ENCODE results near the gene TBC1D2B.
A peak's percentile ranks its signal among the peaks of the same experiment; 100 is the strongest.

Gene TBC1D2B

GRCh38 chr15:78054966-78055365 is 22.5 kb downstream of the TBC1D2B start:
- DNase-seq (ENCODE audit: low read depth): no peak

- DNase-seq (ENCODE audit: low read depth): no peak
Observed at GRCh38 chr15:78054518-78054917, 23.0 kb downstream of the TBC1D2B start.

GRCh38 chr15:78052545-78052944 is 25.0 kb downstream of the TBC1D2B start:
- DNase-seq (ENCODE audit: low read depth): no peak

- no peak for DNase-seq (ENCODE audit: low read depth)
Observed at GRCh38 chr15:78052001-78052401, 25.5 kb downstream of the TBC1D2B start.

- DNase-seq (ENCODE audit: low read depth): no peak
Observed at GRCh38 chr15:78051596-78051995, 25.9 kb downstream of the TBC1D2B start.

GRCh38 chr15:78050826-78051225 is 26.7 kb downstream of the TBC1D2B start:
- no peak for DNase-seq (ENCODE audit: low read depth)

- no peak for DNase-seq (ENCODE audit: low read depth)
Observed at GRCh38 chr15:78050441-78050809, 27.1 kb downstream of the TBC1D2B start.

GRCh38 chr15:78049691-78050440 is 27.6 kb downstream of the TBC1D2B start:
- DNase-seq (ENCODE audit: low read depth): peak; percentile 77

GRCh38 chr15:78048628-78048920 is 28.9 kb downstream of the TBC1D2B start:
- no peak for DNase-seq (ENCODE audit: low read depth)

GRCh38 chr15:78047761-78048627 is 29.5 kb downstream of the TBC1D2B start:
- DNase-seq (ENCODE audit: low read depth): peak; percentile 51

GRCh38 chr15:78046796-78047341 is 30.6 kb downstream of the TBC1D2B start:
- no peak for DNase-seq (ENCODE audit: low read depth)

- DNase-seq (ENCODE audit: low read depth): no peak
Observed at GRCh38 chr15:78045189-78045588, 32.3 kb downstream of the TBC1D2B start.

- DNase-seq (ENCODE audit: low read depth): no peak
Observed at GRCh38 chr15:78044407-78045155, 32.9 kb downstream of the TBC1D2B start.

GRCh38 chr15:78041946-78042345 is 35.6 kb downstream of the TBC1D2B start:
- no peak for DNase-seq (ENCODE audit: low read depth)

GRCh38 chr15:78040653-78041244 is 36.8 kb downstream of the TBC1D2B start:
- DNase-seq (ENCODE audit: low read depth): no peak

GRCh38 chr15:78038585-78039247 is 38.8 kb downstream of the TBC1D2B start:
- DNase-seq (ENCODE audit: low read depth): no peak

- DNase-seq (ENCODE audit: low read depth): no peak
Observed at GRCh38 chr15:78037779-78038305, 39.7 kb downstream of the TBC1D2B start.

GRCh38 chr15:78037328-78037727 is 40.2 kb downstream of the TBC1D2B start:
- no peak for DNase-seq (ENCODE audit: low read depth)

- no peak for DNase-seq (ENCODE audit: low read depth)
Observed at GRCh38 chr15:78035861-78036476, 41.5 kb downstream of the TBC1D2B start.

GRCh38 chr15:78035321-78035751 is 42.2 kb downstream of the TBC1D2B start:
- no peak for DNase-seq (ENCODE audit: low read depth)

All from ELR (cell line).